ENCODE data around the gene PGAP6. TPM values are rescaled to one million over a fixed set of nuclear protein-coding genes. Genes with fewer than 3 reads are reported as not detected.
"Not testable (repeated sequence)": the region's sequence is repeated elsewhere in the genome, so short reads cannot be mapped to it uniquely, and the experiment has no call there.

The PGAP6 gene
- total RNA-seq, 1 donor from 2014 or later = 10.6 TPM

DNA sequence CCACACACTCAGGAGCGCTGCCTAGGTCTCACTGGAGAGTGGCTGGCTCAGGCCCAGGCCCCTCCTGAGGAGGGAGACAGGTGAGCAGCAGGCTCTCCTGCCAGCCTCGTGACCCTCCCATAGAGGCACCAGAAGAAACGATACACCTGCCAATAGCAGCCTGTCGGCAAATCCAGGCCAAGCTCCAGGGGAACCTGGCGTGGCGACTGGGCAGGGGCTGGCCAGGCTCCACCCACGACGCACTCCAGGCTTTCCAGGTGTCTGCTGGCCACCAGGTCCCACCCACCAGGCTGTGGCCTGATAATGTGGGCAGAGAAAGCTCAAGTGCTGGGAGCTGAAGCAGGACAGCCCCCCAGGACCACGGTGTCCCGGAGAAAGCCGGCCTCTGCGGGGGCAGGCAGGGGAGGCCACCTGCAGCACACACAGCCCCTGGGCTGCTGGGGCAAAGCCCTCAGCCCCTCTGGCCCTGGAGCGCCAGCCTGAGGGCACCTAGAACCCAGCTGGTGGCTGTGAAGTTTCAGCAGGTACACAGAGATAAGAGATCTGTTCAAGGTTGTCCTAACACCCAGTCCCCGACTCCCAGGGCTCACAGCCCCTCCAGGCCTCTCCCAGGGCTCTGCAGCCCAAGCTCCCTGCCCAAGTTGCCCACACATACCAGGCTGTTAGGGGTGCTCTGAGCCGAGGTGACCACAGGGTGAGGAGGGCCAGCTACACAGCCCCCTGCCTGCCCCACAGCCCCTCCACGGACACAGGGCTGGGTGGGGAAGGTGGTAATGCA lies 2.4 kb downstream of the PGAP6 start:
- DNase-seq = no peak

- DNase-seq = no peak
These were observed 3.0 kb downstream of the PGAP6 start for GRCh38 chr16:378821-379182.

DNA sequence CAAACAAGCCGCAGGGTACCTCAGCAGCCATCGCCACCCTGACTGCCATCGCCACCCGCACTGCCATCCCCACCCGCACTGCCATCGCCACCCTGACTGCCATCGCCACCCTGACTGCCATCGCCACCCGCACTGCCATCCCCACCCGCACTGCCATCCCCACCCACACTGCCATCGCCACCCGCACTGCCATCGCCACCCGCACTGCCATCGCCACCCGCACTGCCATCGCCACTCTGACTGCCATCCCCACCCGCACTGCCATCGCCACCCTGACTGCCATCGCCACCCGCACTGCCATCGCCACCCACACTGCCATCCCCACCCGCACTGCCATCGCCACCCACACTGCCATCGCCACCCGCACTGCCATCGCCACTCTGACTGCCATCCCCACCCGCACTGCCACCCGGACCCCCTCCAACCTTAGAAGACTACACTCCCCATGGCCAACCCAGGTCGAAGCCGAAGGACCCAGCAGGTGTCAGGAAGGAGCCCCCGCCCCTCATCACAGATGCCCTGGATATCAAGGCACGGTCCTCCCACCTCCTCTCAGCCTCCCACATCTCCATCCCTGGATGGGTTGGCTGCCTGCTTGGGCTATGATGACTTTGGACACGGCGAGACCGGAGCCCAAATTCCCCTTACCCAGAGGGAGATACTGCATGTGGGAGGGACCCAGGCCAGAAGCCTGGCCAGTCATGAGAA lies 3.5 kb downstream of the PGAP6 start:
- not testable (repeated sequence) for DNase-seq

DNA sequence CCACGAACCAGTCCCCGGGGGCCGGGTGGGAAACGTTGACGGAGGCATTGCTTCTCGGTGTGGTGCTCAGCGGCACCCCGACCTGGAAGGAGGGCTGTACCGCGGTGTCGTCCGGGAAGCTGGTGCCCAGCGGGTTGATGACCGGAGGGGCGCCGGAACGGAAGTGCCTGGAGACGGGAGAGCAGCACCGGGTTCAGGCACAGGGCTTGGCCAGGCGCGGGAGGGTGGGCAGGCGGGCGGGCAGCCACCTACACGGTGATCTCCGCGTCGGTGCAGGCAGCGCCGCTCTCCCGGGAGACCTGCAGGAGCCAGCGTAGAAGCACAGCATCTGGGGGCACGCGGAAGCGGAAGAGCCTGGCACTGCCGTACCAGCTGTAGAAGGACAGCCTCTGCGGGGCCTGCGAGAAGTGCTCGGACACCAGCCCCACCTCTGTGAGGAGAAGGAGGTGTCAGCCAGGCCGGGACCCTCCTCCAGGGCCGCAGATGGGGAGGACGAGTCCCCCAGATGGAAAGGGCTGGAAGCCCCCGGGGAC lies 4.3 kb downstream of the PGAP6 start:
- DNase-seq = no peak

- no peak for DNase-seq
These were observed 4.9 kb downstream of the PGAP6 start for GRCh38 chr16:376817-377418.

DNA sequence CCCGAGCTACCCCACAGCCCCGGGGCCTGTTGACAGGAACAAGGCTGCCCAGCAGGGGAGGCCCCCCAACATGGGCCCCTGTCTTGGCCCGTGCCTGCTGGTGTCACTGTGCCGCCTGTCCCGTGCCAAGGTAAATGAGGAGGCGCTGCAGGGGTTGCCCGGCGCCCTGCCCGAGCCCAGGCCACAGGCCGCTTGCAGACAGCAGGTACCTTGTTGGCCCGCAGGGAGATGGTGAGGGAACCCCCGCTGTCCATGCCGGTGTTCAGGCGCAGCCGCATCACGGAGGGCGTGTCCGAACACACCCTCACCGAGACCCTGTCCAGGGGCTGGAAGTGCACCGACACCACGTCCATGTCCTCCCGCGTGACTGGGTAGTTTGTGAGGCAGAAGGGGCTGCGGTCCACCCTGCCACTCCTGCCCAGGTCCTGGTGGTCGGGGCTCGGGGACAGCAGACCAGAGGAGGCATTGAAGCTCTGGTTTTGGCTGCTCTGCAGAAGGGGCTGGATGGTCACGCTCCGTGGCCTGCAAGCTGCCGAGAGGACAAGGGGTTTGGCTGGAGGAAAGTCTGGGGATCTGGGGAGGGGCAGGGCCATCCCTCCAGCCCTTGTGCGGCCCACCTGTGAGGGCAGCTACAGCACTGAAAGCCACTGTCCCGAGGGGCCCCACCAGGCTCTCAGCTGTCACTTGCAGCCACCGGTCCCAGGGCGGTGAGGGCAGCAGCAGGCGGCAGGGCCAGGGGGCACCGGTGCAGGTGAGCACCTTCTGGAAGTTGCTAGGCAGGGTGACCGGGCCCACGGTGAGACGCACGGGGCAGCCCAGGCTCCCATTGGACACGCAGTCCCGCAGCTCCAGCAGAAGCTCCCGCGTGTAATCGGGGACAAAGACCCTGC lies 5.6 kb downstream of the PGAP6 start:
- no peak for DNase-seq

- DNase-seq = no peak
These were observed 6.6 kb downstream of the PGAP6 start for GRCh38 chr16:375212-375611.

GRCh38 chr16:374616-374926 lies 7.2 kb downstream of the PGAP6 start:
- DNase-seq = no peak

DNA sequence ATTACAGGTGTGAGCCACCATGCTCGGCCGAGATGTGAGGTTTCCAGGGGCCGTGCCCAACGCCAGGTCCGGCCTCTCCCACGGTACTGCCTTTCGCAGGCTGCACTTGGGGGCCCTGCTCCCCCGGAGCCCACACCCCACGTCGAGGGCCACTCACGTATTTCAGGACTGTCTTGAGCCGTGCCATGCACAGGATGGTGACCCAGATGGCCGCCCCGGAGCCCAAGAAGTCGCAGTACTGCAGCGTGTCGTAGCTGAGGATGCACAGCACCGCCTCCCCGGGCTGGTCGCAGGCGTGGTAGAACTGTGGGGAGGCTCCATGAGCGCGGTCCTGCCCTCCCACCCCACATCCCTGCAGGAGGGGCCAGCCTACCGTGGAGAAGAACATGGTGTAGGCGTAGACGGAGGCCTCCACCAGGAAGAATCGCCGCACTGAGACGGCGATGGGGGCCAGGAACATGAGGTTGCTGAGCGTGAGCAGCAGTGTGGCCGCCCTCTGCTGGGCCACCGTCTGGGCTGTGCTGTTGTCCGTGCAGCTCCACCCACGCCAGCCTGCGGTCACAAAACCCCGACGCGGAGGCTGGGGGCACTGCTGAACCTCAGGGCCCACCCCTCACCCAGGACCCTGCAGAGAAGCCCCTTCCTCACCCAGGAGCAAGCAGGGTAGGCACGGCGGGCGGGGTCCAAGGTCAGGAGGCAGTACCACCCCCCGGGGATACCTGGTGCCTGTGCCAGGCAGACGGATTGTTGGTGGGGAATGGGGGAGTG lies 7.7 kb downstream of the PGAP6 start:
- no peak for DNase-seq

DNA sequence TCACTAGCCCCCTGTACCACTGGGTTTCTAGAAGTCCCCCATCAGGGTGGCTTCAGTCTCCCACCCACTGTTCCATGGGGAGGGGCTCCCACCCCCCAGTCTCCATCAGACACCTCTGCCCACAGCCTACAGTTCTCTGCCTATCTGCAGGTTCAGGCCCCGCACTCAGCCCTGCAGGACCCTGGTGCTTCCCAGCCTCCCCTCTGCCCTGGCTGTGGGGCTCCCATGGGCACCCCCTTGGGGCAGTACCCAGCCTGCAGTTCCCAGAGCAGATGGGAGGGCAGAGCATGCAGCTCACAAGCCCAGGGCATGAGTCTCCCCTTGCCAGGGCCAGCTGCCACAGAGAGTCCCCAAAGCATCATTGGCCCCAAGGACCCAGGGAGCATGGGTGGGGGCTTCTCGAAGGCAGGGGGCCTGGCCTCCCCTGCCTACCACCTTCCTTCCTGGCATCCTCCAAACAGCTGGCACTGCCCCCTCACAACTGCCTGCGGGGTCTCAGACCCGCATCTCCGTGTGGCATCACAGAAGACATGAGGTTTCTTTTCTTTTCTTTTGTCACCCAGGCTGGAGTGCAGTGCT lies 8.7 kb downstream of the PGAP6 start:
- no peak for DNase-seq

- no peak for DNase-seq
These were observed 9.3 kb downstream of the PGAP6 start for GRCh38 chr16:372302-372983.

DNA sequence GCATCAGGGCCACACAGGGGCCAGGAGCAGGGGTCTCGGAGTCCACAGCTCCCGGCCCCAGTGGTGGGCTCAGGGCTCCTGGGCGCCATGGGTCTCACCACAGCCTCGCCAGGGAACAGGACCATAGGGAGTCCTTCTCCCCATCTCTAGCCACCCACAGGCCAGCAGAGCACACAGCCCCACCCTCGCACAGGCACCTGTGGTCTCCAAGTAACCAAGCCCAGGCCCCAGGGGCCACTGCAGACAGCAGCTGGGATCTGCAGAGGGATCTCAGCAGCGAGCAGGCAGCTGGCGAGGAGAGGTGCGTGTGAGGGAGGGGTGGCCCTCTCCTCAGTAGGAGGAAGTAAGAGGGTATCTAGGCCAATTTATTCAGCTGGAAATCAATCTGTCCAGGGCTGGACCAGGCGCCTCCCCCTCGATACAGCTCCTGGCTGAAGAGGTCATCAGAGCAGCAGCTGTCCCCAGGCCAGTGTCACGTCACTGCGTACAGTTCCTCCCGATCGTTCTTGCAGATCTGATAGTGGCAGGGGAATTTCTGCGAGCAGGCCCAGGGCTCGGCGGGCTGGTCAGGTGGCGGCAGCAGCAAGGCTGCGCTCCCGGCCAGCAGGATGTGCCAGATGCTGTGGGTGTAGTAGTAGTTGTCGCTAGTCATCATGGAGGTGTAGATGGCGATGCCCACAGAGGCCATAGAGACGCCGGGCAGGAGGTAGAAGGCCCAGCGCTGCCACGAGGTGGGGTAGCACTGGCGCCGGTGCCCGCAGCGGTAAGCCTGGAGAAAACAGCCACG lies 10.1 kb downstream of the PGAP6 start:
- DNase-seq = no peak

GRCh38 chr16:370979-371514 lies 10.7 kb downstream of the PGAP6 start:
- DNase-seq = no peak

- peak; percentile 89 for DNase-seq
These were observed 11.3 kb downstream of the PGAP6 start, which contains the start of gene MRPL28 for GRCh38 chr16:370443-370842. TSS of gene MRPL28 (minus strand) at chr16:370538. CDS start at chr16:370218, 320 bp downstream.

DNA sequence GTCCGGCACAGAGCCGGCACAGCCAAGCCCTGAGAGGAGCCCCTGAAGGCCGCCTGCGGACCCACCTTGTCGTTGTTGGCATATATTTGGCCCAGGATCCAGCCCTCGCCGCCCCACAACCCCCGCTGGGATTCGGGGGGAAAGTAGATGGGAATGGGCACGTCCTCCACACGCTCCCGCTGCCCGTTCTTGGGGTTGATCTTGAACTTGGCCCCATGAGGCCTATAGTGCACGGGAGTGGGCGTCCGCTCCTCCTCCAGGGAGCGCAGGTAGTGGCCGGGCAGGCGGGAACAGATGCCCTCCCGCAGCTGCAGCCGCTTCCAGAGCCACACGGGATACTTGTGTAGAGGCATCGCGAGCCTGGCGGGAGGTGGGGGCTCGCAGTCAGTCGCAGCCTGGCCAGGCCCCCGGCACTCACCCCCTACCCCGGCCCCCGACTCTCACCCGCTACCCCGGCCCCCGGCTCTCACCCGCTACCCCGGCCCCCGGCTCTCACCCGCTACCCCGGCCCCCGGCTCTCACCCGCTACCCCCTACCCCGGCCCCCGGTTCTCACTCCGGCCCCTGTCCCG lies 11.8 kb downstream of the PGAP6 start:
- DNase-seq = no peak

DNA sequence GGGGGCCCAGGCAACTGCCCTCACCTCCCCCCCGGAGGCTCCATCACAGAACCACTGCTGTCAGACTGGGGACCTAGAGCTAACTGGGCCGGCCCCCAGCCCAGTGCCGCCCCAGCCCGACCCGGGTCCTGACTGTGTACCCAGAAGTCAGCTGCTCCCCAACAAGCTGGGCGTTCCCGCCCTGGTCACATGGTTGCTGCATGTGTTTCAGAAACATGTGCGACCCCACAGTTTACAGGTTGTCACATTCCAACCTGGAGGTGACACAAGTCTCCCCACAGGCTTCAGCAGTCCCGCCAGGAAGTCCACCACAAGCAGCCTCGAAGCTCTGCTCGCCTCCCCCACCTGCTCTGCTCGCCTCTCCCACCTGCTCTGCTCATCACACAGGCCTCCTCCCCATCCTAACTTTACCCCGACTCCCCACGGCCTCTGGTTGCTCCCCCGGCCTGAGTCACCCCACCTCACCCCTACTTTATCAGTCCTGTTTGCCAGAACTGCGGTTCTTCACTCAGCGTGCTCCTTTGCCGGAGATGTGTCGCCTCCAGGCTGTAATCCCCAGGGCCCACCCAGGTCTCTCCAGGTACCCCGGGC lies 12.4 kb downstream of the PGAP6 start:
- no peak for DNase-seq

DNA sequence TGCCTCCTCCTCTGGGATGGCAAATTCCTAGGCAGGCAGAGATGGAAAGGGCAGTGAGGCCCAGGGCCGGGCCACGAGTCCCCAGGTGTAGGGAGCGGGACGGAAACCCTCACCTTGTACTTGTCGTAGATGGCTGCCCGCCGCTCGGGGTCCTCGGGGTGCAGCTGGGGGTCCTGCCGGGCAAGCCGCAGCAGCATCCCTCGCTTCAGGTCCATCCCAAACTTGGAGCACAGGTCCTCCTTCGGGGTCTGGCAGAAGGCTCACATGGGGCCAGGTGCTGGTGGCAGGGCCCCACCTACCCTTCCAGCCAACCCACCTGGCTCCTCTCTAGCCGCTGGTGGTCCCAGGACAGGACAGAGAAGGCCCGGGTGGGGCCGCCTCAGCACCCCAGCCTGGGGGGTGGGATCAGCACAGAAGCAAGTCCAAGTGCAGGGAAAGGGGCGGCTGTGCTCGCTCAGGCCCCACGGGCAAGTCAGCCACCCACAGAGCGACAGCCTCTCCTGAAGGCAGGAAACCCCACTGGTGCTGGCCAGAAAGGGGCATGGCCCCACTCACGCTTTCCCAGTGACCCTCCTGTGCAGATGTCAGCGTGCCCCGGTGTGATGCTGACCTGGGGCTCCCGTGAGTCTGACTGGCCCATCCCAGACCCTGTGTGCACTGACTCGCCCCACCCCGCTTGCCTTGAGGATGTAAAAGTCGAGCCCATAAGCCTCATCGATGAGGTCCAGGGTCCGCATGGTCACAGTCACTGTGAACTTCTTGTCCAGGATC lies 13.2 kb downstream of the PGAP6 start:
- DNase-seq = no peak

Measured in skin of body (tissue), 2 donors.